HG03097 (cell line): ENCODE measurements around the gene TRNAU1AP.
A peak's percentile ranks its signal among the peaks of the same experiment; 100 is the strongest.
"Not testable (repeated sequence)": the region's sequence is repeated elsewhere in the genome, so short reads cannot be mapped to it uniquely, and the experiment has no call there.

ENCODE experiments used
- ATAC-seq: cut with Tn5 transposase; IDR thresholded peaks from one replicate; pipeline ENCODE4 v1.9.1; 2021; ENCODE audit not compliant: unreplicated experiment, low FRiP score

The TRNAU1AP gene

GRCh38 chr1:28552758-28553663 is at the start of gene TRNAU1AP:
TSS of gene TRNAU1AP (plus strand) at chr1:28553085. CDS start at chr1:28553111, 26 bp downstream.
- ATAC-seq: peak; percentile 85

- no peak for ATAC-seq
Observed at GRCh38 chr1:28503117-28503516, 49.8 kb upstream of the TRNAU1AP start.

- peak; percentile 75 for ATAC-seq
Observed at GRCh38 chr1:28505406-28506187, 47.3 kb upstream of the TRNAU1AP start, which contains the start of gene RCC1. TSS of gene RCC1 (plus strand) at chr1:28506043. CDS start at chr1:28529867, 23,824 bp downstream.

- ATAC-seq: no peak
Observed at GRCh38 chr1:28506907-28507246, 46.0 kb upstream of the TRNAU1AP start.

GRCh38 chr1:28507247-28507645 is 45.6 kb upstream of the TRNAU1AP start:
- ATAC-seq: no peak

GRCh38 chr1:28507646-28508434 is 45.0 kb upstream of the TRNAU1AP start:
- no peak for ATAC-seq

- no peak for ATAC-seq
Observed at GRCh38 chr1:28508435-28508754, 44.5 kb upstream of the TRNAU1AP start.

- no peak for ATAC-seq
Observed at GRCh38 chr1:28509705-28510272, 43.1 kb upstream of the TRNAU1AP start.

- ATAC-seq: no peak
Observed at GRCh38 chr1:28510273-28510969, 42.5 kb upstream of the TRNAU1AP start.

- no peak for ATAC-seq
Observed at GRCh38 chr1:28510970-28511440, 41.9 kb upstream of the TRNAU1AP start.

GRCh38 chr1:28512058-28512611 is 40.8 kb upstream of the TRNAU1AP start:
- ATAC-seq: no peak

- ATAC-seq: not testable (repeated sequence)
Observed at GRCh38 chr1:28514445-28514933, 38.4 kb upstream of the TRNAU1AP start.

GRCh38 chr1:28516518-28516956 is 36.3 kb upstream of the TRNAU1AP start:
- ATAC-seq: no peak

- peak; percentile 3 for ATAC-seq
Observed at GRCh38 chr1:28517649-28517999, 35.3 kb upstream of the TRNAU1AP start.

GRCh38 chr1:28518000-28518744 is 34.7 kb upstream of the TRNAU1AP start:
- peak; percentile 78 for ATAC-seq

- no peak for ATAC-seq
Observed at GRCh38 chr1:28518745-28519341, 34.0 kb upstream of the TRNAU1AP start.

GRCh38 chr1:28519946-28520725 is 32.7 kb upstream of the TRNAU1AP start:
- no peak for ATAC-seq
